HG03460 (cell line): ENCODE measurements around the gene LAMA2.

Experiments used
- ATAC-seq: cut with Tn5 transposase; IDR thresholded peaks from one replicate; pipeline ENCODE4 v1.9.1; 2021; ENCODE audit not compliant: unreplicated experiment

LAMA2 gene

DNA sequence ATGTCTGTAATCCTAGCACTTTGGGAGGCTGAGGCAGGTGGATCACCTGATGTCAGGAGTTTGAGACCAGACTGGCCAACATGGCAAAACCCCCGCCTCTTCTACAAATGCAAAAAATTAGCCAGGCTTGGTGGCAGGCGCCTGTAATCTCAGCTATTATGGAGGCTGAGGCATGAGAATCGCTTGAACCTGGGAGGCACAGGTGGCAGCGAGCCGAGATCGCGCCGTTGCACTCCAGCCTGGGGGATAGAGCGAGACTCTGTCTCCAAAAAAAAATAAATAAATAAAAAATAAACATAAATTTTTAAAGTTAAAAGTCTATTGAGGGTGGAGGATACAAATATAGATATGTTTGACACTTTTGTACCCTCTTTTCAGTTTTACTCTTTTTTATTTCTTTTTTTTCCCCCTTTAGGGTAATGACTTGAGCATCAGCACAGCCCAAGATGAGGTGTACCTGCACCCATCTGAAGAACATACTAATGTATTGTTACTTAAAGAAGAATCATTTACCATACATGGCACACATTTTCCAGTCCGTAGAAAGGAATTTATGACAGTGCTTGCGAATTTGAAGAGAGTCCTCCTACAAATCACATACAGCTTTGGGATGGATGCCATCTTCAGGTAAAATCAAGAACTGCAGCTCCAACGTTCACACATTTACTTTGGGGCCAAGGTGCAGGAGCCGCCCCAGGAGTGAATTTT lies 368.9 kb downstream of the LAMA2 start:
- ATAC-seq = peak; percentile 81

DNA sequence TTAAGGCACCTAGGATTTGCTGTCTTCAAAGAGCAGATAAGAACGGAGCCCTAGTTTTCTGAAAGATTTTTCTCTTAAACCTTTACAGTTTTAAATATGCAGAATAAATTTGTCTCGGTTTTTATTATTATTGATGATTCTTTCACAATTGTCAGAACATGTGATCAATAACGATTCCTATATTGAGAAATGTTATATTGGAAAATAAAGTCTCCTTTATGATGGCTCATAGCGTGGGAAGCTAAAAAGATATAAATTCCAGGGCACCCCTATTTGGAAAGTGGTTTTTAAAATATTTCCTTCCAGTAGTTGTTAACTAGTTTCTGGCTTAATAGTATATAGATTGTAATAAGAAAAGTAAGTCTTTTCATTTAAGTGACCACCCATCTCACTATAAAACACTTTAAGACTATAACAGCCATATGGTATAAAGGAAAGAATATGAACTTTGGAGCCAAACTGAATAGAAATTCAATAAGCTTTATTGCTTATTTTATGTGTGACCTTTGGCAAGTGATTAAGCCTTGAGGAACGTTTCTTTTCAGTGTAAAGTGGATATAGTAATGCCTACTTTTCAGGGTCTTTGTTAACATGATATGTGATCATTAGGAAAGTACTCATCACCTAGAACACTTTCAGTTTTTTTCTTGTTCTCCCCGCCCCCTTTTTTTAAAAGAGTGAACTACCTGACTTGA lies 369.6 kb downstream of the LAMA2 start:
- no peak for ATAC-seq

- ATAC-seq = no peak
Observed at GRCh38 chr6:129253242-129253641, 370.3 kb downstream of the LAMA2 start.

DNA sequence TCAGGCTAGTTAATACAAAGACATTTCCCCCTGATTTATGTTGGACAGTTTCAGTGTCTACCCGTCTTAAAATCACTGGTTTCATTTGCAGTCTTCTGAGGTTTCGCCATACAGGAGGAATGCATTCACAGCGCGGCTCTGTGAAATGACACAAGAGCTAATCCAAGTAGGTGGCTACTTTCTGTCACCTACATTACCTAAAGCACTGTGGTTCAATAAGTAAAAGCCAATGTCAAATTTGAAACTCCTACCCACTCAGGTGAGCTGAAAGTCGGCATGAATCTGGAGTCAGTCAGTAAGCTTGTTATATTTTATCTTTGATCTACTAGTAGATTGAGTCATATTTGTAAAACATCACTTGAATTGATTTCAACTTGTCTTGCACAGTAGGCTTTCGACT lies 370.8 kb downstream of the LAMA2 start:
- ATAC-seq = no peak

DNA sequence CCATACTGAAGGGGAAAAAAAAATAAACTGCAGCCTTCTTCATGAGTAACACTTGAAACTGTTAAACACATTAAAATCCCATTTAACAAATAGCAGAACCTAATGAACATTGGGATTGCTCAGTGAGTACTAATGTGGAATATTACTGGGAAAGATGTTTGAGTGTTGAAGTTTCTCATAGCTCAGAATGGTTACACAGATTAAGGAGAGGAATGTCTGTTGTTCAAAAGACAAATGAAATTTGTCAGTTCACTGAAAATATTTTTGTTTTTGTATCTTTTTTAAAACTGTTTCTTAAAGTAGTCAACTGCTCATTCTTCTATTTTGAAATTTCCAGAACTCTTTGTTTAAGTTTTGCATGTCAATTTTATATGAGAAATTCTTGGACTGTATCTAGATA lies 374.3 kb downstream of the LAMA2 start:
- no peak for ATAC-seq

- ATAC-seq = no peak
Observed at GRCh38 chr6:129262661-129263060, 379.7 kb downstream of the LAMA2 start.

- no peak for ATAC-seq
Observed at GRCh38 chr6:129263176-129263575, 380.2 kb downstream of the LAMA2 start.

DNA sequence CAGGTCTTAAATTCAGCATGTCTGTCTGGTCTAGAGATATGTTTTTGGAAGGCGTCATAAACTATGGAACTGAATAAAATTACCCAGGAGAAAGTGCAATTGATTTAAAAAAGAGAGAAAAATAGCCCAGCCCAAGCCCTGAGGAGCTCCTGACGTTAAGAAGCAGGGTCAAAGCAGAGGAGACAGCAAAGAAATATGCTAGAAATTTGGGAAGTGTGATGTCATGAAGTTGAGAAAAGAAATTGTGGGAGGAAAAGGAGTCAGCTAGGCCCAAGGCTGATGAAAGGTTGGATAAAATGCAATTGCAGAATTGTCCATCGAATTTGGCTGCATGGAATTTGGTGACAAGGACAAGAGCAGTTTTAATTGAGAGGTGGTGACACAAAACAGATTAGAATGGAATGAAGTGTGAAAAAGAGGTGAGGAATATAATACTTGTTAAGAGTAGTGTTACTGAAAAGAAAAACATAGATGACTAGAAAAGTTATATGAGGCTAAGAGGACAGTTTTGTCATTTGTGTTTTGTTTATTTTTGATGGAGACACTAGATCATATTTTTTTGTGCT lies 381.6 kb downstream of the LAMA2 start:
- no peak for ATAC-seq

DNA sequence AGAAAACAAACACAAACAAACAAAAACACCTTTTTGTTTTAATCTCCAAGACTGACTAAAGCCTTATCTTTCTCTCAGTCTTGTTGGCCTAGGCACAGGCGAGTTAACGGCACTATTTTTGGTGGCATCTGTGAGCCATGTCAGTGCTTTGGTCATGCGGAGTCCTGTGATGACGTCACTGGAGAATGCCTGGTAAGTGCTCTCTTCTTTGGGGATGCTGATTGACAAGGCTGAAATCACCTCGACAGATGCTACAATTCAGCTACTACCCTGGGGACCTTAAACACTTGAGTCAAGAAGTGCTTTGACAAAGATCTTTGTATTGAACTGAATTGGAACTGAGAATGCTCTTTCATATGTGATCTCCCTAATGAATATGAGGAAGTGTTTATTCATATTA lies 384.1 kb downstream of the LAMA2 start:
- no peak for ATAC-seq

DNA sequence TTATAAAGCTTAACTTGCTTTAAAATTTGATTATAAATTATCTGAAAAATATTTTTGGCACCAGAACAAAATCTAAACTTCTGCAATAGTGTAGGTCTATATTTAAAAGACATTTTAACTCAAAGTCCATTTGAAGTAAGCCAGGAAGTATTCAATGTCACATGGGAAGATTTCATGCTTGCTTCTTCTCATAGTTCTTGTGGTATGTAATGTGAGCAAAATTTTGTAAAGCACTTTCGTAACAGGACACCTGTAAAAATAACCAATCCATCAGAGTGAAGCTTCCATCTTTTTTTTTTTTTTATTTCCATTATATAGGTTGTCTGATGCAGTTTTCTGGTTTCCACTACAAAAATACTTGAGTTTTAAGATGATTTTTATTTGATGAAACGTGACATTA lies 386.1 kb downstream of the LAMA2 start:
- ATAC-seq = no peak

- ATAC-seq = no peak
Observed at GRCh38 chr6:129269891-129270290, 387.0 kb downstream of the LAMA2 start.

GRCh38 chr6:129270450-129270849 lies 387.5 kb downstream of the LAMA2 start:
- no peak for ATAC-seq

- no peak for ATAC-seq
Observed at GRCh38 chr6:129273161-129273560, 390.2 kb downstream of the LAMA2 start.

- ATAC-seq = no peak
Observed at GRCh38 chr6:129276461-129276860, 393.5 kb downstream of the LAMA2 start.

GRCh38 chr6:129276986-129277385 lies 394.0 kb downstream of the LAMA2 start:
- ATAC-seq = no peak

DNA sequence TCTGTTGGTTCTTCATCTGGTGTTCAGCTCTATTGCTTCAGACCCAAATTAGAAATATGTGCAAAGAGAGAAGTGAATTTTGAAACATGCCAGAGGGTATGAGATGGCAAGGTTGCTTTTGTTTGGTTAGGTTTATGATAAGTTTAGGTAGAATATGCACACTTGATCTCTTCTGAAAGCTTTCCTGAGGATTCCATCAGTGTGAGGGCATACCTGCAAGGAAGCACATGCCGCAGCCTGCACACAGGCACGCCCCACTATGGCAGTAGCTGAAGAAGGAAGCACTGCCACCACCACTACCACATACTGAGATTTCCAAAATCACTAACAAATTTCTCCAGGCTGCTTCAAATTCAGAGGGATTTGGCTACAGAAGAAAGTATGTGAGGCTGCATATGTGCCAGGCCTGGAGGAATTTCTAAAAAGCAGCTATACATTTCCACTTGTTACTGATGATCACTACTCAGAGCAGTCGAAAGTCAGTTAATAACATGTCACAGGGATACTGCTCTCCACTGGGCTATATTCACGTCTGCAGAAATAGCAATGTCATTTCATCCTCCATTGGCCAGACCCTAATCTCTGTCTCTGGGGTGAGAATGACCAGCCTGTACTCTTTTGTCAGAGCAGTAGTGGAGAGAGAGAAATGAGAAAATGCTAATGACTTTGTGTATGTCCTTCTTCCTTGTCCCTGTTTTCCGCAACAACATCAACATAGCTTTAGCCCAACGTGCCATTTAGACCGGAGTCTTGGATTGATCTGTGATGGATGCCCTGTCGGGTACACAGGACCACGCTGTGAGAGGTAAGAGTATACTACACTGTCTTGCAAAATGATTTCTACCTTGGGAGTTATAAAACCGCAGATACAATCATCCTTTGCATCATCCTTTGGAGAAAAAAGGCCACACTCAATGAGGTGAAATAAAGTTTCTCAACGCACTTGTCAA lies 396.7 kb downstream of the LAMA2 start:
- ATAC-seq = no peak

DNA sequence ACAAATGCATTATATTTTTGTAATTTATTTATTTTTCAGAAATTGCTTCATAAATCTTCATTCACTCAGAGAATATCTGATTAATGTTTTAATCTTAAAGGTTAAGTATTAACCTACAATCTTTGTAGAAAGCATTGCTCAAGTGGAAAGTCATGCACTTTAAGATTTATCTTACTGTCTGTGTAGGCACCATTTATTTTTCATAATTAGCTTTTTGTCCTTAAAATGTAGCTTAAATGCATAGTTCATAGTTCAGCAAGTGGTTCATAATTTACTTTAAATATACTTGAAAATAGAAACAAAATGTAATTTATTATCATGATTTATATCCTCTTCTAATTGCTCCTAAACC lies 397.3 kb downstream of the LAMA2 start:
- no peak for ATAC-seq

- ATAC-seq = no peak
Observed at GRCh38 chr6:129280749-129281148, 397.8 kb downstream of the LAMA2 start.

DNA sequence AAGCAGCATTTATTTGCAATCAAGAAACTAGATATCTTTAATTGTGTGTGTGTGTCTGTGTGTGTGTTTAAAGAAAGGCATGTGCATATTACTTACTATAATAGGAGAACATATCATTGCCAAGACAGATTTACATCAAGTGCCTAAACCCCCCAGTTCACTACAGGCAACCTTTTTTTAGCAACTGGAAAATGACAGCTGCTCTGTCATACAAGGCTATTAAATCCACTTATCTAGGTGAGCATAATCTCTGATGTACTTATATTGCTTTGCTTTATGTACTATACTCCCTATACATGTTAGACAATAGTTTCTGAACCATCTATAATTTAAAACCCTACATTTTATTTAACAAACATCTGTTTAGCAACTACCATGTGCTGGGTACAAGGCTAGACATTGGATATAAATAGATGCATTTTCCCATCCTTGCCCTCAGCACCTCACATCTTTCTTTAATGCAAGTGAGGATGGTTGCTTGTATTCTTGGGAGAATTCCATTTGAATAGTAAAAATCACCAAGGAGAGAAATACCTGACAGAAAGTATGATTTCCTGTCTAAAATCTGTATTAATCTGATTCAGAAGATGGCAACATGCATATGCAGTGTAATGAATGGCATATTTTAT lies 398.3 kb downstream of the LAMA2 start:
- ATAC-seq = no peak

DNA sequence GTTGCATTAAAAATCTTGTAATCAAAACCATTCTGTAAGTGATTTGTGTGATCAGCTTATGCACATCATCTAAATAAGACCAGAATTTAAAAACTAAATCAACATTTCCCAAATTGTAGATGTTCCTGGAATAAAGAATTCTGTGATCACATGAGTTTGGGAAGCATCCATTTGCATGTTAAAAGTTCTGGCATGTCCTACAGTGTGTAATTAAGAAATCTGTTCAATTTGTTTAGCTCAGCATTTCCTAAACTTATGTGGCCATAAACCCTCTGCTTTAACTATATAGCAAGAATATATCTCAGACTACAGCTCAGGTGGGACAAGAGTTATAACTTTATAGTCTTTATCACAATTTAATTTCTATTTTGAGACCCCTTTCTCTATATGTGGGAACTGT lies 399.1 kb downstream of the LAMA2 start:
- ATAC-seq = no peak

DNA sequence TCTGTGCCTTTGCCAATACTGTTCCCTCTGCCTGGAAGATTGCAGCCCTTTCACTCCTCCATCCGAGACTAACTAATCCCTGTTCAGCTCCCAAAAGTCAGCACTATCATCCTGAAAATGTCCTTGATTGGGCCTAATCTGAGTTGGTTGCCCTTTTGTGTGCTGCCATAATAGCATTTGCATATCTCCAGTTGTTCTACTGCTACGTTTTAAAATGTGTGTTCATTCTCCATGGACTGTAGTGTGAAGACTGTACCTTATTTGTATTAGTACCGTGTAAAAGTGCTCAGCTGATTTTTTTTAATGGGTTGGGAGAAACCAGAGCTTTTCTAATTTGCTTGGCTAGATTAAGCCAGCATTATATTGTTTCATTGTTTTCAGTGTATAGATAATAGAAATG lies 401.3 kb downstream of the LAMA2 start:
- ATAC-seq = no peak
